GM23338 (cell line): ENCODE data around the gene GNLY. TPM values are rescaled to one million over a fixed set of nuclear protein-coding genes. Genes with fewer than 3 reads are reported as not detected.
A peak's percentile ranks its signal among the peaks of the same experiment; 100 is the strongest.

Experiments
- ATAC-seq: fragments of 200-7000 bp; cut with Tn5 transposase; 3 replicates; pipeline ENCODE4 v1.9.1; 2020
- DNase-seq: peaks from one replicate; pipeline ENCODE4 v3.0.0-alpha.2; 2015; ENCODE audit warnings: low spot score
- H2AFZ ChIP-seq: fragments of 200-600 bp; sonication (generic); 2 replicates; pipeline ENCODE4 v1.8.0; 2016; ENCODE audit warnings: antibody characterized with exemption, mild to moderate bottlenecking, moderate library complexity
- H3F3A ChIP-seq: fragments of 200-600 bp; sonication (generic); replicated peaks from 2 replicates; pipeline ENCODE4 v1.8.0; 2017; ENCODE audit warnings: antibody characterized with exemption, mixed run types, low read depth
- H3K27ac ChIP-seq: fragments of 200-600 bp; sonication (generic); 2 replicates; pipeline ENCODE4 v1.6.1; 2016; ENCODE audit warnings: low read depth
- H3K27me3 ChIP-seq: fragments of 200-600 bp; sonication (generic); 2 replicates; pipeline ENCODE4 v1.8.0; 2016; ENCODE audit warnings: mild to moderate bottlenecking, mixed run types, moderate library complexity; ENCODE audit not compliant: insufficient read depth
- H3K36me3 ChIP-seq: fragments of 200-600 bp; sonication (generic); 2 replicates; pipeline ENCODE4 v1.8.0; 2016; ENCODE audit warnings: mild to moderate bottlenecking; ENCODE audit not compliant: insufficient read depth
- H3K4me1 ChIP-seq: fragments of 200-600 bp; sonication (generic); 2 replicates; pipeline ENCODE4 v1.8.0; 2016; ENCODE audit warnings: mild to moderate bottlenecking, moderate library complexity; ENCODE audit not compliant: insufficient read depth
- H3K4me2 ChIP-seq: fragments of 200-600 bp; sonication (generic); 2 replicates; pipeline ENCODE4 v1.7.1; 2017; ENCODE audit warnings: mixed run types
- H3K4me3 ChIP-seq: fragments of 200-600 bp; sonication (generic); 2 replicates; pipeline ENCODE4 v1.6.1; 2016; ENCODE audit warnings: mixed run types
- H3K79me2 ChIP-seq: fragments of 200-600 bp; sonication (generic); replicated peaks from 2 replicates; pipeline ENCODE4 v1.8.0; 2017; ENCODE audit warnings: mild to moderate bottlenecking; ENCODE audit not compliant: insufficient read depth
- H3K9me2 ChIP-seq: fragments of 200-600 bp; sonication (generic); 2 replicates; pipeline ENCODE4 v1.8.0; 2017; ENCODE audit not compliant: insufficient read depth
- H4K20me1 ChIP-seq: fragments of 200-600 bp; sonication (generic); replicated peaks from 2 replicates; pipeline ENCODE4 v1.8.0; 2017; ENCODE audit warnings: mild to moderate bottlenecking; ENCODE audit not compliant: insufficient read depth
- H3K27ac Mint-ChIP-seq: 2 replicates; pipeline ENCODE4 v1.8.0; 2020; ENCODE audit warnings: inconsistent platforms, mild to moderate bottlenecking, moderate library complexity, mixed read lengths
- H3K27me3 Mint-ChIP-seq: 3 replicates; pipeline ENCODE4 v1.8.0; 2022; ENCODE audit warnings: low read depth, mild to moderate bottlenecking, moderate library complexity, mixed read lengths, inconsistent platforms; ENCODE audit not compliant: insufficient read depth, poor library complexity
- H3K36me3 Mint-ChIP-seq: 3 replicates; pipeline ENCODE4 v1.8.0; 2021; ENCODE audit warnings: low read depth, mild to moderate bottlenecking, inconsistent platforms, moderate library complexity, mixed read lengths
- H3K4me1 Mint-ChIP-seq: 3 replicates; pipeline ENCODE4 v1.8.0; 2020; ENCODE audit warnings: mild to moderate bottlenecking, inconsistent platforms, mixed read lengths
- H3K4me3 Mint-ChIP-seq: 3 replicates; pipeline ENCODE4 v1.8.0; 2021; ENCODE audit warnings: moderate library complexity, mild to moderate bottlenecking, inconsistent platforms, mixed read lengths
- H3K9me3 Mint-ChIP-seq: 3 replicates; pipeline ENCODE4 v1.8.0; 2020; ENCODE audit warnings: moderate library complexity, mild to moderate bottlenecking, inconsistent platforms, mixed read lengths
- CREB1 ChIP-seq: fragments of 250-450 bp; sonication (Bioruptor Pico); IDR thresholded peaks from 2 replicates; pipeline ENCODE4 v1.5.0; 2020; ENCODE audit warnings: low read depth, mild to moderate bottlenecking, moderate library complexity
- CTCF ChIP-seq, 2 experiments: fragments of 200-600 bp in 1 of 2; sonication (generic) in 1 of 2; conservative IDR thresholded peaks; 2 replicates each; pipeline versions ENCODE4 v1.5.1 to v1.6.1; 2016 to 2017; ENCODE audit warnings: antibody characterized with exemption in 2 of 2, low read depth in 2 of 2, mild to moderate bottlenecking in 2 of 2, moderate library complexity in 1 of 2
- ETS1 ChIP-seq: IDR thresholded peaks from 2 replicates; pipeline ENCODE4 v1.6.1; 2016; ENCODE audit warnings: antibody characterized with exemption
- EZH2phosphoT487 ChIP-seq: fragments of 200-600 bp; sonication (generic); IDR thresholded peaks from one replicate; pipeline ENCODE4 v1.8.1; 2018; ENCODE audit warnings: antibody characterized with exemption; ENCODE audit not compliant: unreplicated experiment
- JUNB ChIP-seq: IDR thresholded peaks from one replicate; pipeline ENCODE4 v1.6.1; 2016; ENCODE audit warnings: antibody characterized with exemption; ENCODE audit not compliant: unreplicated experiment
- NANOG ChIP-seq: IDR thresholded peaks from 2 replicates; pipeline ENCODE4 v1.6.1; 2016; ENCODE audit warnings: antibody characterized with exemption, borderline replicate concordance
- POLR2AphosphoS5 ChIP-seq: IDR thresholded peaks from 2 replicates; pipeline ENCODE4 v1.6.1; 2016; ENCODE audit warnings: antibody characterized with exemption, low read depth
- STAT1 ChIP-seq: IDR thresholded peaks from one replicate; pipeline ENCODE4 v1.6.1; 2016; ENCODE audit warnings: antibody characterized with exemption; ENCODE audit not compliant: unreplicated experiment
- ZNF114 ChIP-seq: fragments of 250-450 bp; sonication (Bioruptor Pico); IDR thresholded peaks from 2 replicates; pipeline ENCODE4 v1.5.0; 2020; ENCODE audit warnings: mild to moderate bottlenecking, moderate library complexity
- ZNF331 ChIP-seq: fragments of 250-450 bp; sonication (Bioruptor Pico); IDR thresholded peaks from 2 replicates; pipeline ENCODE4 v1.5.0; 2020; ENCODE audit warnings: low read depth, mild to moderate bottlenecking, moderate library complexity
- ZNF462 ChIP-seq: fragments of 250-450 bp; sonication (Bioruptor Pico); IDR thresholded peaks from 2 replicates; pipeline ENCODE4 v1.5.0; 2020; ENCODE audit warnings: mild to moderate bottlenecking, moderate library complexity
- polyA plus RNA-seq: library from polyadenylated mRNA; unstranded; fragments of >200 nt; fragmentation: Nextera tagmentation; extraction: Ambion mirVana; gene quantifications from 2 replicates; pipeline ENCODE4 v1.2.1, GENCODE V29; 2016
- total RNA-seq: library from RNA; depleted of rRNA; stranded (reverse); fragments of >200 nt; shearing (Covaris generic); gene quantifications from 2 replicates; pipeline ENCODE4 v1.2.3, GENCODE V29; 2014

GNLY gene
- total and polyA plus RNA-seq, 2 experiments from 2014 or later: not detected

- no peak for DNase-seq
- Histone ChIP-seq H3F3A (no peaks in the 10 kb centered on the region), H3K27me3 (no peaks in the 10 kb centered on the region), H3K79me2 (no peaks in the 10 kb centered on the region), H4K20me1 (no peaks in the 10 kb centered on the region), H2AFZ (peak overlapping the region; percentile 65; the same call in 1 of the 2 replicates), H3K36me3 (no peaks in the 10 kb centered on the region), H3K9me2 (no peaks in the 10 kb centered on the region), H3K4me1 (peaks cover 14% of the 10 kb centered on the region), H3K4me3 (no peak overlapping the region), H3K27ac (no peak overlapping the region), H3K4me2 (no peak overlapping the region)
- Mint-ChIP-seq H3K4me1 (peaks cover 33% of the 10 kb centered on the region), H3K9me3 (no peaks in the 10 kb centered on the region), H3K4me3 (no peak overlapping the region), H3K27me3 (peaks cover 6% of the 10 kb centered on the region), H3K27ac (no peak overlapping the region), H3K36me3 (no peaks in the 10 kb centered on the region)
- TF ChIP-seq STAT1: no peak
- no peak for TF ChIP-seq NANOG
- no peak for TF ChIP-seq POLR2AphosphoS5
- no peak for TF ChIP-seq EZH2phosphoT487
- TF ChIP-seq ETS1: no peak
- TF ChIP-seq CREB1: no peak
- no peak for TF ChIP-seq ZNF331 (CRISPR knock-in tag)
- no peak for ATAC-seq
Observed at GRCh38 chr2:85698184-85698879, 4.2 kb downstream of the GNLY start.

- Histone ChIP-seq H2AFZ (peak overlapping the region; percentile 12; the same call in 1 of the 2 replicates), H3F3A (no peaks in the 10 kb centered on the region), H3K9me2 (no peaks in the 10 kb centered on the region), H3K4me1 (peaks cover 14% of the 10 kb centered on the region), H3K79me2 (no peaks in the 10 kb centered on the region), H3K4me3 (no peak overlapping the region), H3K27me3 (no peaks in the 10 kb centered on the region), H4K20me1 (no peaks in the 10 kb centered on the region), H3K27ac (no peak overlapping the region), H3K4me2 (no peak overlapping the region), H3K36me3 (no peaks in the 10 kb centered on the region)
- ATAC-seq: no peak
- H3K4me3 Mint-ChIP-seq: no peak overlapping the region
- H3K9me3 Mint-ChIP-seq: no peaks in the 10 kb centered on the region
- H3K4me1 Mint-ChIP-seq: peaks cover 36% of the 10 kb centered on the region
- H3K27ac Mint-ChIP-seq: no peak overlapping the region
- H3K36me3 Mint-ChIP-seq: no peaks in the 10 kb centered on the region
- no peak for DNase-seq
- peaks cover 6% of the 10 kb centered on the region for H3K27me3 Mint-ChIP-seq
- TF ChIP-seq STAT1 (no peak), ETS1 (no peak), JUNB (no peak), ZNF462 (CRISPR knock-in tag) (no peak), ZNF114 (no peak), CREB1 (no peak), NANOG (no peak), POLR2AphosphoS5 (no peak), CTCF (conservative IDR thresholded peaks at IDR 0.05; ENCODE audit: low read depth in 2 of 2) (no peak), ZNF331 (CRISPR knock-in tag) (no peak)
Observed at GRCh38 chr2:85698880-85699254, 4.7 kb downstream of the GNLY start.
